ENCODE data around the gene RXRA. TPM values are rescaled to one million over a fixed set of nuclear protein-coding genes. Genes with fewer than 3 reads are reported as not detected.

RXRA gene
- total and polyA plus RNA-seq, 2 donors (not counting 3 experiments of a cell fraction or from before 2014, with no cell fraction given), result 15.4 to 37.4 TPM

- TF ChIP-seq GATA2 (IDR thresholded peaks at IDR 0.05; ENCODE audit: insufficient read depth, insufficient read length, low read depth, low read length) (no peak), JUN (IDR thresholded peaks at IDR 0.05; ENCODE audit: borderline replicate concordance, insufficient read depth, insufficient read length, low read depth) (no peak), CTCF (IDR thresholded peaks at IDR 0.05; ENCODE audit: extremely low read depth in 1 of 2, insufficient read depth in 1 of 2, low read depth in 1 of 2, low read length in 2 of 2) (no peak)
- ChIA-PET POLR2A (no interaction called here), CTCF (interaction anchor here (1.1 to 1.4 kb wide), 2 partner anchors 38 to 229 kb away, joined by 3 to 4 read pairs; no protein-coding TSS in a partner anchor)
- no peak for FAIRE-seq
- no peak overlapping the region for H3K4me3 ChIP-seq (replicated peaks in 1 of 3; ENCODE audit: insufficient read depth in 1 of 3, low read depth in 1 of 3, low read length in 3 of 3)
- H3K36me3 ChIP-seq (ENCODE audit: control insufficient read depth in 2 of 2, extremely low read depth in 1 of 2, insufficient read depth in 2 of 2, low read length in 2 of 2), result no peaks in the 10 kb centered on the region
- BruUV-seq (replicated peaks), result no TSS peak
- H3K4me2 ChIP-seq (ENCODE audit: insufficient read depth, low read length), result no peak overlapping the region
- dilution Hi-C loops (cut with MboI; ENCODE audit: extremely low pct_ligation_motif_present, low sequenced_read_pairs) (no loop called here), intact Hi-C loops (cut with micrococcal nuclease) (no loop called here)
- no peaks in the 10 kb centered on the region for H3K27me3 ChIP-seq (ENCODE audit: control insufficient read depth in 2 of 2, insufficient read depth in 2 of 2, low read length in 2 of 2)
- H3K9me3 ChIP-seq (replicated peaks; ENCODE audit: control insufficient read depth, insufficient read depth, low read length), result no peaks in the 10 kb centered on the region
- H4K20me1 ChIP-seq (replicated peaks; ENCODE audit: control insufficient read depth, extremely low read depth, insufficient read depth, low read length), result no peaks in the 10 kb centered on the region
- no peak overlapping the region for H2AFZ ChIP-seq (ENCODE audit: low read depth, low read length)
- H3K27ac ChIP-seq (ENCODE audit: insufficient read depth, low read depth, low read length), result no peak overlapping the region
- no peak overlapping the region for H3K9ac ChIP-seq (replicated peaks; ENCODE audit: extremely low read depth, insufficient read depth, low read length)
- H3K9me1 ChIP-seq (replicated peaks; ENCODE audit: control insufficient read depth, extremely low read depth, insufficient read depth, low read length), result no peaks in the 10 kb centered on the region
- DNase-seq (ENCODE audit: low read depth, low spot score), result no peak
- H3K79me2 ChIP-seq (ENCODE audit: control insufficient read depth, insufficient read depth, low read length), result peaks cover 3% of the 10 kb centered on the region
- H3K4me1 ChIP-seq (ENCODE audit: control insufficient read depth, extremely low read depth, insufficient read depth, low read length), result peaks cover 45% of the 10 kb centered on the region
Observed at GRCh38 chr9:134404376-134405358, 78.4 kb downstream of the RXRA start.

Measured in endothelial cell of umbilical vein (primary cell).